Hepatocyte (in vitro differentiated cells): ENCODE data around the gene MEGF11. TPM values are rescaled to one million over a fixed set of nuclear protein-coding genes. Genes with fewer than 3 reads are reported as not detected.

Source experiments
- DNase-seq: peaks from one replicate; pipeline ENCODE4 v3.0.0-alpha.2; 2016; ENCODE audit warnings: low spot score
- H2AFZ ChIP-seq: fragments of 200-600 bp; sonication (generic); 2 replicates; pipeline ENCODE4 v1.6.0; 2016; ENCODE audit warnings: antibody characterized with exemption, mild to moderate bottlenecking
- H3K27ac ChIP-seq: fragments of 200-600 bp; sonication (generic); 2 replicates; pipeline ENCODE4 v1.5.1; 2016; ENCODE audit warnings: mild to moderate bottlenecking
- H3K27me3 ChIP-seq: fragments of 200-600 bp; sonication (generic); 2 replicates; pipeline ENCODE4 v1.6.1; 2016
- H3K36me3 ChIP-seq: fragments of 200-600 bp; sonication (generic); replicated peaks from 2 replicates; pipeline ENCODE4 v1.5.1; 2016; ENCODE audit warnings: low read depth; ENCODE audit not compliant: insufficient read depth
- H3K4me1 ChIP-seq: fragments of 200-600 bp; sonication (generic); 2 replicates; pipeline ENCODE4 v1.5.1; 2016; ENCODE audit warnings: mild to moderate bottlenecking, moderate library complexity; ENCODE audit not compliant: insufficient read depth
- H3K4me2 ChIP-seq: fragments of 200-600 bp; sonication (generic); 2 replicates; pipeline ENCODE4 v1.6.0; 2016
- H3K4me3 ChIP-seq: fragments of 200-600 bp; sonication (generic); 2 replicates; pipeline ENCODE4 v1.5.1; 2016; ENCODE audit warnings: mild to moderate bottlenecking
- H3K79me2 ChIP-seq: fragments of 200-600 bp; sonication (generic); 2 replicates; pipeline ENCODE4 v1.6.0; 2017; ENCODE audit warnings: mild to moderate bottlenecking
- H3K9me2 ChIP-seq: fragments of 200-600 bp; sonication (generic); replicated peaks from 2 replicates; pipeline ENCODE4 v1.6.0; 2017; ENCODE audit warnings: mild to moderate bottlenecking; ENCODE audit not compliant: insufficient read depth
- H3K9me3 ChIP-seq: fragments of 200-600 bp; sonication (generic); 2 replicates; pipeline ENCODE4 v1.5.1; 2016; ENCODE audit warnings: low read depth, mild to moderate bottlenecking
- H4K20me1 ChIP-seq: fragments of 200-600 bp; sonication (generic); 2 replicates; pipeline ENCODE4 v1.6.0; 2016; ENCODE audit warnings: mild to moderate bottlenecking; ENCODE audit not compliant: insufficient read depth, poor library complexity, severe bottlenecking
- EZH2 ChIP-seq: fragments of 200-600 bp; sonication (generic); IDR thresholded peaks from 2 replicates; pipeline ENCODE4 v1.6.1; 2016; ENCODE audit warnings: antibody characterized with exemption, mild to moderate bottlenecking, borderline replicate concordance
- EZH2phosphoT487 ChIP-seq: fragments of 200-600 bp; sonication (generic); IDR thresholded peaks from one replicate; pipeline ENCODE4 v1.6.1; 2018; ENCODE audit warnings: antibody characterized with exemption, mild to moderate bottlenecking, low read depth, moderate library complexity; ENCODE audit not compliant: unreplicated experiment, severe bottlenecking
- WGBS: methylation state at CpG from one replicate; pipeline ENCODE4 v1.1.6; 2016; ENCODE audit warnings: low lambda C conversion rate; ENCODE audit errors: missing lambda C conversion rate; 5-methylcytosine and 5-hydroxymethylcytosine counted together
- polyA plus RNA-seq: library from polyadenylated mRNA; unstranded; fragments of >200 nt; fragmentation: Nextera tagmentation; extraction: Ambion mirVana; gene quantifications from 2 replicates; pipeline ENCODE4 v1.2.1, GENCODE V29; 2016
- total RNA-seq: library from RNA; depleted of rRNA; stranded (reverse); fragments of >200 nt; gene quantifications from 2 replicates; pipeline ENCODE4 v1.2.3, GENCODE V29; 2014
- TF ChIP-seq, protein P1 (sequence below): fragments of 200-600 bp; sonication (generic); IDR thresholded peaks from 2 replicates; pipeline ENCODE4 v1.5.1; 2016; ENCODE audit warnings: antibody characterized with exemption, mild to moderate bottlenecking; ENCODE audit not compliant: poor library complexity

Gene MEGF11
- total and polyA plus RNA-seq, 2 experiments from 2014 or later = 0.07 to 0.25 TPM

DNA sequence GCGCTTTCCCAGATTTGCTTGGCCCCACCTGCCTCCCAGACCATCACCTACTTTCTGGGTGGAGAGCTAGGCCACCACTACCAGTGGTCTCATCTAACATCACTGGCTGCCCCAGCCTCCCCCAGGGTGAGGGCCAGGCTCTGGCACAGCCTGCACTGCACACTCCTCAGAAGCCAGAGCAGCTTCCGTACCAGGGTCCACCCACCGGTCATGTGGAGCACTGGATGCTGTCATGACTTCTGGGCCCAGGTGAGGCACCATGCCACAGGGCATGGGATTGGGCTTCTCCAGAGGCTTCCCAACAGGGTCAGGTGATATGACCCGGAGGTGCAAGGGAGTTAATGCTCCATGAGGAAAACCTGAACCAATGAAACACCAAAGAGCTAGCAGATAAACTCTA, 14.0 kb downstream of the MEGF11 start:
- Histone ChIP-seq H3K27ac (no peak overlapping the region), H3K9me3 (no peaks in the 10 kb centered on the region), H3K4me2 (no peak overlapping the region), H3K4me3 (no peak overlapping the region), H3K79me2 (no peaks in the 10 kb centered on the region), H2AFZ (no peak overlapping the region), H3K27me3 (peaks cover 8% of the 10 kb centered on the region), H3K4me1 (no peaks in the 10 kb centered on the region), H3K36me3 (no peaks in the 10 kb centered on the region), H4K20me1 (no peaks in the 10 kb centered on the region), H3K9me2 (no peaks in the 10 kb centered on the region)
- DNase-seq = no peak
- 99% methylated on average over 4 of the region's 4 CpGs for WGBS
- TF ChIP-seq EZH2 = no peak
- TF ChIP-seq EZH2phosphoT487 = no peak
- TF ChIP-seq, protein P1, sequence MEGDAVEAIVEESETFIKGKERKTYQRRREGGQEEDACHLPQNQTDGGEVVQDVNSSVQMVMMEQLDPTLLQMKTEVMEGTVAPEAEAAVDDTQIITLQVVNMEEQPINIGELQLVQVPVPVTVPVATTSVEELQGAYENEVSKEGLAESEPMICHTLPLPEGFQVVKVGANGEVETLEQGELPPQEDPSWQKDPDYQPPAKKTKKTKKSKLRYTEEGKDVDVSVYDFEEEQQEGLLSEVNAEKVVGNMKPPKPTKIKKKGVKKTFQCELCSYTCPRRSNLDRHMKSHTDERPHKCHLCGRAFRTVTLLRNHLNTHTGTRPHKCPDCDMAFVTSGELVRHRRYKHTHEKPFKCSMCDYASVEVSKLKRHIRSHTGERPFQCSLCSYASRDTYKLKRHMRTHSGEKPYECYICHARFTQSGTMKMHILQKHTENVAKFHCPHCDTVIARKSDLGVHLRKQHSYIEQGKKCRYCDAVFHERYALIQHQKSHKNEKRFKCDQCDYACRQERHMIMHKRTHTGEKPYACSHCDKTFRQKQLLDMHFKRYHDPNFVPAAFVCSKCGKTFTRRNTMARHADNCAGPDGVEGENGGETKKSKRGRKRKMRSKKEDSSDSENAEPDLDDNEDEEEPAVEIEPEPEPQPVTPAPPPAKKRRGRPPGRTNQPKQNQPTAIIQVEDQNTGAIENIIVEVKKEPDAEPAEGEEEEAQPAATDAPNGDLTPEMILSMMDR = no peak

DNA sequence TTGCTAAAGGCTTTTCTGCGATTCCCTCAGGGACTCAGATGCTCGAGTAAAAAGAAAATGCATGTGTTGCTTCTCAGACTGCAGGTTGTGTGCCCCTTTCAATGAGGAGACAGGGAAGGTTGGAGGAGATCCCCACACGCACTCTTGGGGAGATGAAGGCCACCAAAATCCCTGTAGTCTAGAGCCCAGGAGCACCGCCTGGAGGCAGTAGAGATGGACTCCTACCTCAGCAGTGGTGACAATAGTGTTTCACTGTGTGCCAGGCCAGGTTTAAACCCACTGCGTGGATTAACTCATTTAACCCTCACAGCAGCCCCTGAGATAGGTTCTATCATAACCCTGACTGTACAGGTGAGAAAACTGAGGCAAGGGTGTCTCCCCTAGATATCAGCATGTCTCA, 15.2 kb downstream of the MEGF11 start:
- Histone ChIP-seq H3K27ac (no peak overlapping the region), H3K4me1 (no peaks in the 10 kb centered on the region), H3K79me2 (no peaks in the 10 kb centered on the region), H3K27me3 (peaks cover 8% of the 10 kb centered on the region), H3K9me2 (no peaks in the 10 kb centered on the region), H3K9me3 (no peaks in the 10 kb centered on the region), H3K4me2 (no peak overlapping the region), H3K36me3 (no peaks in the 10 kb centered on the region), H3K4me3 (no peak overlapping the region), H2AFZ (no peak overlapping the region), H4K20me1 (no peaks in the 10 kb centered on the region)
- WGBS = 85% methylated on average over 5 of the region's 5 CpGs
- no peak for DNase-seq
- TF ChIP-seq, protein P1 = no peak
- TF ChIP-seq EZH2 = no peak
- TF ChIP-seq EZH2phosphoT487 = no peak

DNA sequence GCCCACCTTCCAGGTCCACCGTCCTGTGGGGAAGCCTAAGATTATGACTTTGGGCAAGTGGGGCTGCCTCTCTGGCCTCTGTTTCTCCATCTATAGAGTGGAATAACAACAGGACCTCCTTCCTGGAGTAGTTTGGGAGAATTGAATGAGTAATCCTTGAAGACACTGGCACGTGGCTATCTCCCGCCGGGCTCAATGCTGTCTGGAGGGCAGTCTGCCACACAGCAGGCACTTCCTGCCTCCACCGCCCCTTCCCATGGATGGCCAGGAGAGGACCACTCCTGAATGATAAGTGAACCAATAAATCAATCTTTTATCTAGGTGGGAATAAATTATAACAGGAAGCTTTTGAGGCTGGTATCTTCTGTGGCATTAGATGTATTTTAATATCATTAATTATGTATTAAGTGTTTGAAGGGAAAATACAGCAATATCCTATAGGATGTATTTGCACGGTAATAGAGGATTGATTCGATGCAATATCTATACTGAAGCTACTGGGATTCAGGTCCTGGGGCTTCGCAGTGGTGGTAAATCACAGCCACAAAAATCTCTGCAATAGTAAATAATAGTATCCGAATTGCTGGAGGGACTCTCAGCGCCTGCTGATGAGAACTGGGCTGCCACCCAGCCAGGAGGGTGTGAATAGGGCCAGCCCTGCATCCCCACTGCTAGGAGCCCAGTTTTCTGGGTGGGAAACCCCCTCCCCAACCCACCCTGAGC, 15.9 kb downstream of the MEGF11 start:
- H3K9me2 ChIP-seq = no peaks in the 10 kb centered on the region
- no peaks in the 10 kb centered on the region for H4K20me1 ChIP-seq
- TF ChIP-seq EZH2 = no peak
- TF ChIP-seq, protein P1 = no peak
- TF ChIP-seq EZH2phosphoT487 = no peak
- H3K27me3 ChIP-seq = peaks cover 8% of the 10 kb centered on the region
- WGBS = 66% methylated on average over 10 of the region's 10 CpGs
- peak overlapping the region; percentile 17 for H3K27ac ChIP-seq
- no peaks in the 10 kb centered on the region for H3K4me1 ChIP-seq
- H3K79me2 ChIP-seq = no peaks in the 10 kb centered on the region
- no peak overlapping the region for H3K4me3 ChIP-seq
- H2AFZ ChIP-seq = no peak overlapping the region
- no peaks in the 10 kb centered on the region for H3K36me3 ChIP-seq
- no peak for DNase-seq
- H3K9me3 ChIP-seq = no peaks in the 10 kb centered on the region
- H3K4me2 ChIP-seq = no peak overlapping the region
